CD14-positive monocyte (primary cell): ENCODE measurements around the gene CCDC121. TPM values are rescaled to one million over a fixed set of nuclear protein-coding genes. Genes with fewer than 3 reads are reported as not detected.

ENCODE experiments used
- DNase-seq, 3 donors: peaks; one replicate each; pipeline ENCODE4 v3.0.0-alpha.2; 2011 to 2022
- H2AFZ ChIP-seq: 2 replicates; pipeline ENCODE4 v1.6.0; 2012; ENCODE audit warnings: mild to moderate bottlenecking, low read depth, low read length, inconsistent platforms; ENCODE audit not compliant: insufficient read depth, poor library complexity, severe bottlenecking
- H3K27ac ChIP-seq, 2 donors: 1 replicate in 1 of 2; 2 replicates in 1 of 2; pipeline ENCODE4 v1.5.1; 2012 to 2013; ENCODE audit warnings: low read length in 2 of 2, control low read depth in 1 of 2, inconsistent platforms in 1 of 2, low read depth in 1 of 2, mild to moderate bottlenecking in 1 of 2
- H3K27me3 ChIP-seq, 2 donors: one replicate each; pipeline versions ENCODE4 v1.6.0 to v1.6.1; 2011 to 2013; ENCODE audit warnings: low read length in 2 of 2; ENCODE audit not compliant: control insufficient read depth in 2 of 2, insufficient read depth in 2 of 2
- H3K36me3 ChIP-seq, 2 donors: replicated peaks in 1 of 2; 1 replicate in 1 of 2; 2 replicates in 1 of 2; pipeline versions ENCODE4 v1.5.1 to v1.6.1; 2012 to 2013; ENCODE audit warnings: low read length in 2 of 2, control low read depth in 1 of 2, inconsistent platforms in 1 of 2, mild to moderate bottlenecking in 1 of 2; ENCODE audit not compliant: insufficient read depth in 2 of 2, control insufficient read depth in 1 of 2
- H3K4me1 ChIP-seq, 2 donors: 1 replicate in 1 of 2; 2 replicates in 1 of 2; pipeline versions ENCODE4 v1.5.1 to v1.6.1; 2012 to 2013; ENCODE audit warnings: low read length in 2 of 2, control low read depth in 1 of 2, inconsistent platforms in 1 of 2, mild to moderate bottlenecking in 1 of 2, moderate library complexity in 1 of 2; ENCODE audit not compliant: insufficient read depth in 2 of 2, control insufficient read depth in 1 of 2
- H3K4me2 ChIP-seq: replicated peaks from 2 replicates; pipeline ENCODE3; 2012; ENCODE audit warnings: low read length, moderate library complexity, mild to moderate bottlenecking; ENCODE audit not compliant: poor library complexity, severe bottlenecking; ENCODE audit errors: extremely low read depth
- H3K4me3 ChIP-seq, 3 experiments: fragments of 200-600 bp in 1 of 3; sonication (generic) in 1 of 3; replicated peaks in 1 of 3; 1 replicate in 2 of 3; 2 replicates in 1 of 3; pipeline ENCODE4 v1.5.1; 2011 to 2013; ENCODE audit warnings: low read length in 3 of 3, mild to moderate bottlenecking in 3 of 3, control low read depth in 2 of 3, low read depth in 2 of 3, inconsistent platforms in 1 of 3, moderate library complexity in 1 of 3
- H3K79me2 ChIP-seq: 2 replicates; pipeline ENCODE4 v1.6.0; 2012; ENCODE audit warnings: mild to moderate bottlenecking, control low read depth, inconsistent platforms, low read length, moderate library complexity; ENCODE audit not compliant: insufficient read depth
- H3K9ac ChIP-seq: 2 replicates; pipeline ENCODE4 v1.6.0; 2017; ENCODE audit warnings: low read length, mild to moderate bottlenecking; ENCODE audit not compliant: insufficient read depth, poor library complexity, severe bottlenecking
- H3K9me3 ChIP-seq, 2 donors: replicated peaks in 1 of 2; 1 replicate in 1 of 2; 2 replicates in 1 of 2; pipeline versions ENCODE4 v1.5.1 to v1.6.1; 2012 to 2013; ENCODE audit warnings: low read length in 2 of 2, control low read depth in 1 of 2; ENCODE audit not compliant: control insufficient read depth in 1 of 2, insufficient read depth in 1 of 2
- H4K20me1 ChIP-seq: 2 replicates; pipeline ENCODE4 v1.6.0; 2012; ENCODE audit warnings: mild to moderate bottlenecking, low read length, control low read depth, moderate library complexity; ENCODE audit not compliant: insufficient read depth
- H3K27ac Mint-ChIP-seq, 7 donors: one replicate each; pipeline ENCODE4 v1.8.0; 2020; ENCODE audit warnings: mild to moderate bottlenecking in 7 of 7, mixed read lengths in 7 of 7, moderate library complexity in 6 of 7, inconsistent platforms in 2 of 7
- H3K27me3 Mint-ChIP-seq, 3 donors: one replicate each; pipeline ENCODE4 v1.8.0; 2021 to 2022; ENCODE audit warnings: low read depth in 3 of 3, mild to moderate bottlenecking in 3 of 3, mixed read lengths in 3 of 3, moderate library complexity in 3 of 3, inconsistent platforms in 1 of 3
- H3K36me3 Mint-ChIP-seq, 2 donors: one replicate each; pipeline ENCODE4 v1.8.0; 2020; ENCODE audit warnings: mixed read lengths in 2 of 2, inconsistent platforms in 1 of 2, mild to moderate bottlenecking in 1 of 2
- H3K4me1 Mint-ChIP-seq: one replicate; pipeline ENCODE4 v1.8.0; 2020; ENCODE audit warnings: mild to moderate bottlenecking, mixed read lengths
- H3K4me3 Mint-ChIP-seq, 2 donors: one replicate each; pipeline ENCODE4 v1.8.0; 2020; ENCODE audit warnings: mild to moderate bottlenecking in 2 of 2, mixed read lengths in 2 of 2, moderate library complexity in 1 of 2
- H3K9me3 Mint-ChIP-seq, 7 donors: one replicate each; pipeline ENCODE4 v1.8.0; 2020 to 2022; ENCODE audit warnings: mixed read lengths in 7 of 7, mild to moderate bottlenecking in 6 of 7, moderate library complexity in 6 of 7, inconsistent platforms in 2 of 7
- CTCF ChIP-seq: fragments of 200-600 bp; IDR thresholded peaks from one replicate; pipeline ENCODE4 v1.8.0; 2022; ENCODE audit warnings: antibody characterized with exemption, mild to moderate bottlenecking
- WGBS: methylation state at CpG from one replicate; pipeline ENCODE4 v1.1.5; 2013; ENCODE audit warnings: missing lambda C conversion rate; ENCODE audit not compliant: insufficient coverage; 5-methylcytosine and 5-hydroxymethylcytosine counted together
- intact Hi-C, 2 donors: fragments of 100-400 bp; cut with micrococcal nuclease; formaldehyde crosslinking; loops; one replicate each; pipeline versions ENCODE4 v1.15.0 to v1.15.1; 2023
- polyA plus RNA-seq, 3 donors: library from polyadenylated mRNA; depleted of rRNA in 1 of 3; unstranded in 2 of 3; stranded (reverse) in 1 of 3; fragments of 300-500 nt in 2 of 3; fragments of >200 nt in 1 of 3; fragmentation: Illumina TruSeq in 2 of 3; gene quantifications; 1 replicate in 2 of 3; 2 replicates in 1 of 3; pipeline ENCODE4 v1.2.3, GENCODE V29; 2012 to 2021

Gene CCDC121
- polyA plus RNA-seq, 3 donors = 0.22 to 0.61 (median 0.53) TPM

- intact Hi-C loops = no loop called here
- no peak for TF ChIP-seq CTCF
- peaks cover 0 to 2% of the 10 kb centered on the region in 2 donors for H3K4me1 ChIP-seq
- Mint-ChIP-seq H3K27ac (no peak overlapping the region), H3K4me3 (no peak overlapping the region), H3K36me3 (peaks cover 66 to 94% of the 10 kb centered on the region in 2 donors), H3K9me3 (no peaks in the 10 kb centered on the region), H3K4me1 (peaks cover under 1% of the 10 kb centered on the region), H3K27me3 (peaks cover 0 to 2% (median 0%) of the 10 kb centered on the region in 3 donors)
- no peak for DNase-seq
- no peak overlapping the region for H3K9ac ChIP-seq
- H3K27ac ChIP-seq = no peak overlapping the region
- no peak overlapping the region for H2AFZ ChIP-seq
- peaks cover 4% of the 10 kb centered on the region for H3K79me2 ChIP-seq
- H3K27me3 ChIP-seq = no peaks in the 10 kb centered on the region
- H4K20me1 ChIP-seq = no peaks in the 10 kb centered on the region
- H3K9me3 ChIP-seq = no peaks in the 10 kb centered on the region
- WGBS = 100% methylated on average over 2 of the region's 5 CpGs
- H3K4me3 ChIP-seq = no peak overlapping the region
- H3K36me3 ChIP-seq = peaks cover 86 to 95% of the 10 kb centered on the region in 2 donors
- H3K4me2 ChIP-seq = no peak overlapping the region
These were observed 44.1 kb upstream of the CCDC121 start for GRCh38 chr2:27672723-27673486.

GRCh38 chr2:27671235-27671634 is 42.4 kb upstream of the CCDC121 start:
- no peak overlapping the region for H2AFZ ChIP-seq
- H3K4me1 ChIP-seq = peaks cover 13 to 15% of the 10 kb centered on the region in 2 donors
- H3K4me3 ChIP-seq = no peak overlapping the region
- H3K27ac ChIP-seq = no peak overlapping the region
- no peaks in the 10 kb centered on the region for H4K20me1 ChIP-seq
- H3K4me2 ChIP-seq = no peak overlapping the region
- no peak overlapping the region for H3K9ac ChIP-seq
- Mint-ChIP-seq H3K4me3 (no peak overlapping the region), H3K36me3 (peaks cover 62 to 84% of the 10 kb centered on the region in 2 donors), H3K27ac (no peak overlapping the region), H3K4me1 (peaks cover 12% of the 10 kb centered on the region), H3K9me3 (no peaks in the 10 kb centered on the region), H3K27me3 (peaks cover 0 to 2% (median 0%) of the 10 kb centered on the region in 3 donors)
- DNase-seq = no peak
- H3K9me3 ChIP-seq = no peaks in the 10 kb centered on the region
- H3K36me3 ChIP-seq = peaks cover 70 to 79% of the 10 kb centered on the region in 2 donors
- no peaks in the 10 kb centered on the region for H3K27me3 ChIP-seq
- peaks cover 7% of the 10 kb centered on the region for H3K79me2 ChIP-seq
- no peak for TF ChIP-seq CTCF
- intact Hi-C loops = no loop called here
- WGBS = 100% methylated on average over 1 of the region's 4 CpGs
